WTC11 (cell line): Measurements from ENCODE around the gene GLRA3. TPM values are rescaled to one million over a fixed set of nuclear protein-coding genes. Genes with fewer than 3 reads are reported as not detected.
A peak's percentile ranks its signal among the peaks of the same experiment; 100 is the strongest.

ENCODE experiments used
- ATAC-seq: fragments of 200-7000 bp; cut with Tn5 transposase; 2 replicates; pipeline ENCODE4 v1.10.0; 2021; ENCODE audit warnings: mild to moderate bottlenecking, moderate library complexity
- CTCF ChIA-PET: fragments of 300-600 bp; sonication (Branson Sonifier 250); formaldehyde crosslinking; loops from one replicate; lab custom pipeline; 2021; ENCODE audit warnings: antibody characterized with exemption; lab: Charles Lee
- POLR2A ChIA-PET: fragments of 350-600 bp; sonication (Branson Sonifier 250); formaldehyde crosslinking; loops from one replicate; lab custom pipeline; 2021; ENCODE audit warnings: antibody characterized with exemption; lab: Charles Lee
- DNase-seq: peaks from one replicate; pipeline ENCODE4 v3.0.0; 2021; ENCODE audit warnings: low spot score
- H3K27ac Mint-ChIP-seq: 2 replicates; pipeline ENCODE4 v1.8.0; 2021; ENCODE audit warnings: mixed read lengths
- H3K27me3 Mint-ChIP-seq: 2 replicates; pipeline ENCODE4 v1.8.0; 2021; ENCODE audit warnings: low read depth, mild to moderate bottlenecking, moderate library complexity, mixed read lengths
- H3K36me3 Mint-ChIP-seq: 2 replicates; pipeline ENCODE4 v1.8.0; 2021; ENCODE audit warnings: mixed read lengths
- H3K4me1 Mint-ChIP-seq: 2 replicates; pipeline ENCODE4 v1.8.0; 2022; ENCODE audit warnings: mixed read lengths
- H3K4me3 Mint-ChIP-seq: 2 replicates; pipeline ENCODE4 v1.8.0; 2021; ENCODE audit warnings: mild to moderate bottlenecking, moderate library complexity, mixed read lengths
- H3K9me3 Mint-ChIP-seq: 2 replicates; pipeline ENCODE4 v1.8.0; 2021; ENCODE audit warnings: mixed read lengths
- AR ChIP-seq: fragments of 250-450 bp; sonication (Bioruptor Pico); IDR thresholded peaks from 2 replicates; pipeline ENCODE4 v1.9.0; 2021; ENCODE audit warnings: mild to moderate bottlenecking
- ARID4B ChIP-seq: sonication (generic); formaldehyde crosslinking; IDR thresholded peaks from 2 replicates; pipeline ENCODE4 v1.8.0; 2023; ENCODE audit warnings: missing genetic modification reagents, mild to moderate bottlenecking, borderline replicate concordance
- FOXJ3 ChIP-seq: sonication (generic); formaldehyde crosslinking; IDR thresholded peaks from 2 replicates; pipeline ENCODE4 v1.9.0; 2021; ENCODE audit warnings: missing genetic modification reagents, mild to moderate bottlenecking, borderline replicate concordance
- HMGA2 ChIP-seq: fragments of 250-450 bp; sonication (Bioruptor Pico); IDR thresholded peaks from 2 replicates; pipeline ENCODE4 v1.4.0; 2021; ENCODE audit warnings: mild to moderate bottlenecking, moderate library complexity
- MXD4 ChIP-seq: fragments of 250-450 bp; sonication (Bioruptor Pico); IDR thresholded peaks from 2 replicates; pipeline ENCODE4 v1.8.0; 2021; ENCODE audit warnings: mild to moderate bottlenecking, moderate library complexity, borderline replicate concordance
- NR1H2 ChIP-seq: sonication (generic); formaldehyde crosslinking; IDR thresholded peaks from 2 replicates; pipeline ENCODE4 v1.9.0; 2021; ENCODE audit warnings: mild to moderate bottlenecking, moderate library complexity, missing genetic modification reagents
- RORB ChIP-seq: fragments of 250-450 bp; sonication (Bioruptor Pico); IDR thresholded peaks from 2 replicates; pipeline ENCODE4 v1.9.0; 2021; ENCODE audit warnings: mild to moderate bottlenecking
- SOX15 ChIP-seq: fragments of 250-450 bp; sonication (Bioruptor Pico); IDR thresholded peaks from 2 replicates; pipeline ENCODE4 v1.9.0; 2021; ENCODE audit warnings: mild to moderate bottlenecking
- TEAD4 ChIP-seq: sonication (generic); formaldehyde crosslinking; IDR thresholded peaks from 2 replicates; pipeline ENCODE4 v1.8.0; 2022; ENCODE audit warnings: mild to moderate bottlenecking, missing genetic modification reagents
- USF2 ChIP-seq: sonication (generic); formaldehyde crosslinking; IDR thresholded peaks from 2 replicates; pipeline ENCODE4 v1.8.1; 2023; ENCODE audit warnings: mild to moderate bottlenecking, missing genetic modification reagents, moderate library complexity
- ZNF219 ChIP-seq: sonication (generic); formaldehyde crosslinking; IDR thresholded peaks from 2 replicates; pipeline ENCODE4 v1.8.0; 2023; ENCODE audit warnings: missing genetic modification reagents, mild to moderate bottlenecking, borderline replicate concordance
- ZNF232 ChIP-seq: sonication (generic); formaldehyde crosslinking; IDR thresholded peaks from 2 replicates; pipeline ENCODE4 v1.8.0; 2022; ENCODE audit warnings: mild to moderate bottlenecking, missing genetic modification reagents
- ZNF263 ChIP-seq: sonication (generic); formaldehyde crosslinking; IDR thresholded peaks from 2 replicates; pipeline ENCODE4 v1.8.1; 2022; ENCODE audit warnings: low read depth, mild to moderate bottlenecking, moderate library complexity, missing genetic modification reagents
- ZNF396 ChIP-seq: fragments of 250-450 bp; sonication (Bioruptor Pico); IDR thresholded peaks from 2 replicates; pipeline ENCODE4 v1.8.0; 2021; ENCODE audit warnings: mild to moderate bottlenecking, moderate library complexity, borderline replicate concordance
- ZNF423 ChIP-seq: fragments of 250-450 bp; sonication (Bioruptor Pico); IDR thresholded peaks from 2 replicates; pipeline ENCODE4 v2.1.2; 2022; ENCODE audit warnings: mild to moderate bottlenecking, moderate library complexity
- total RNA-seq: library from RNA; stranded (reverse); gene quantifications from 3 replicates; pipeline ENCODE4 v1.2.3, GENCODE V29; 2021
- TF ChIP-seq, protein P1 (sequence below): fragments of 250-450 bp; sonication (Bioruptor Pico); IDR thresholded peaks from 2 replicates; pipeline ENCODE4 v1.9.0; 2021; ENCODE audit warnings: mild to moderate bottlenecking
- TF ChIP-seq, protein P2 (sequence below): sonication (generic); formaldehyde crosslinking; conservative IDR thresholded peaks from 2 replicates; pipeline ENCODE4 v1.8.1; 2022; ENCODE audit warnings: mild to moderate bottlenecking, missing genetic modification reagents
- TF ChIP-seq, protein P3 (sequence below): fragments of 250-450 bp; sonication (Bioruptor Pico); IDR thresholded peaks from 2 replicates; pipeline ENCODE4 v1.9.0; 2021; ENCODE audit warnings: mild to moderate bottlenecking, borderline replicate concordance
- TF ChIP-seq, protein P4 (sequence below): sonication (generic); formaldehyde crosslinking; IDR thresholded peaks from 2 replicates; pipeline ENCODE4 v1.8.0; 2022; ENCODE audit warnings: mild to moderate bottlenecking, missing genetic modification reagents

Gene GLRA3
- total RNA-seq, 1 experiment from 2014 or later: 0.15 TPM

DNA sequence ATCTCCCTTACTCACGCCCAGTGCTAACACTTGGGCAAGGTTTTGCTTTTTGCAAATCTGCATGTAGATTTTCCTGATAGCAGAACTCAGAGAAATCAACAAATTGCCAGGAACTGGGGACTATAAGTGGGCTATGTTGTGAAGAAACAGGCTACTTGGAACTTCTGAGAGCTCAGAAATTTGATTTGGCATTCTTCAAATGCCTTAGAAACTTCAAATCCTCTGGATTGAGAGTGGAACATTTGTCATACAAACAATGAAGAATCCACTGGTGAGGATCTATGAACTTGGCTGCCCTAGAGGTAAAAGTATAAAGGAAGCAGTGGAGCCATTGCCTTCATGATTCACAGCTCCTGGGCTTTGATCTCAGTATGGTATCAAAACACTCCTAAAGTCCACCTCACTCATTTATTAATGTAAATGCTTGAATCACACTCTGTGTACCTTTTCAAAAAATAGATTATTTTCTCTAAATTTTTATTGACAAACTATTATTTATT lies 126.0 kb downstream of the GLRA3 start (continued):
- no peak for TF ChIP-seq ARID4B (CRISPR knock-in tag)
- no peak for TF ChIP-seq ZNF423 (CRISPR knock-in tag)
- no peak for TF ChIP-seq SOX15 (CRISPR knock-in tag)
- no peak for TF ChIP-seq TEAD4 (CRISPR knock-in tag)
- TF ChIP-seq RORB (CRISPR knock-in tag): no peak
- TF ChIP-seq MXD4: no peak

GRCh38 chr4:174699654-174700053 lies 129.4 kb downstream of the GLRA3 start:
- no peak overlapping the region for H3K4me3 Mint-ChIP-seq
- H3K4me1 Mint-ChIP-seq: no peaks in the 10 kb centered on the region
- no peaks in the 10 kb centered on the region; the same call in 1 of the 2 replicates for H3K27me3 Mint-ChIP-seq
- H3K27ac Mint-ChIP-seq: no peak overlapping the region
- TF ChIP-seq AR (CRISPR knock-in tag) (no peak), ZNF263 (CRISPR knock-in tag) (no peak), HMGA2 (peak; percentile 99)
- POLR2A ChIA-PET: no interaction called here
- no peaks in the 10 kb centered on the region for H3K36me3 Mint-ChIP-seq
- DNase-seq (no peak), ATAC-seq (no peak)
- 0 out of 2 replicates have a peak, but pooled peaks cover 5% of the 10 kb centered on the region for H3K9me3 Mint-ChIP-seq
- CTCF ChIA-PET: no interaction called here

DNA sequence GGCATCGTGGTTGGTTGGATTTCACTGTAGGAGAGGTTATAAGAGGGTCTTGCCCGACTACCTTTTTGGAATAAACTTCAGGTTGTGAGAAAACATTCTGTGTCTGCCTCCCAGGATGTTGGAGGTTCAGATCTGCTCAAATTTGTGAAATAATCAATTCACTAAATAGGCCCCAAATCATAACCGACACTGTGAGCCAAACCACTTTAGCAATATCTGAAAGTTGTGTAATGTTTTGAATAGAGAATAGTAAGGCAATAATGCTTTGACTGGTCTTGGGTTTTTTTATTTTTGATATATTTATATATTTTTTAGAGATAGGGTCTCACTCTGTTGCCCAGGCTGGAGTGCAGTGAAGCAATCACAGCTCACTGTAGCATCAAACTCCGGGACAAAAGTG lies 131.2 kb downstream of the GLRA3 start:
- ATAC-seq (no peak), DNase-seq (no peak)
- H3K27ac Mint-ChIP-seq: no peak overlapping the region
- no peak overlapping the region for H3K4me3 Mint-ChIP-seq
- no peaks in the 10 kb centered on the region; the same call in 1 of the 2 replicates for H3K27me3 Mint-ChIP-seq
- CTCF ChIA-PET: interaction anchor here (0.5 kb wide), 1 partner anchor 1288 kb away, joined by 3 read pairs; no protein-coding TSS in a partner anchor
- peaks cover 3% of the 10 kb centered on the region; the same call in 1 of the 2 replicates for H3K36me3 Mint-ChIP-seq
- H3K9me3 Mint-ChIP-seq: 0 out of 2 replicates have a peak, but pooled peaks cover 10% of the 10 kb centered on the region
- POLR2A ChIA-PET: no interaction called here
- H3K4me1 Mint-ChIP-seq: no peaks in the 10 kb centered on the region
- TF ChIP-seq USF2: no peak
- TF ChIP-seq, protein P1, sequence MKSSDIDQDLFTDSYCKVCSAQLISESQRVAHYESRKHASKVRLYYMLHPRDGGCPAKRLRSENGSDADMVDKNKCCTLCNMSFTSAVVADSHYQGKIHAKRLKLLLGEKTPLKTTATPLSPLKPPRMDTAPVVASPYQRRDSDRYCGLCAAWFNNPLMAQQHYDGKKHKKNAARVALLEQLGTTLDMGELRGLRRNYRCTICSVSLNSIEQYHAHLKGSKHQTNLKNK (CRISPR knock-in tag): no peak
- TF ChIP-seq ZNF219 (CRISPR knock-in tag): no peak
- no peak for TF ChIP-seq FOXJ3 (CRISPR knock-in tag)
- TF ChIP-seq, protein P2, sequence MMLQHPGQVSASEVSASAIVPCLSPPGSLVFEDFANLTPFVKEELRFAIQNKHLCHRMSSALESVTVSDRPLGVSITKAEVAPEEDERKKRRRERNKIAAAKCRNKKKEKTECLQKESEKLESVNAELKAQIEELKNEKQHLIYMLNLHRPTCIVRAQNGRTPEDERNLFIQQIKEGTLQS (CRISPR knock-in tag): no peak
- no peak for TF ChIP-seq ZNF396 (CRISPR knock-in tag)
- no peak for TF ChIP-seq NR1H2
- TF ChIP-seq, protein P3, sequence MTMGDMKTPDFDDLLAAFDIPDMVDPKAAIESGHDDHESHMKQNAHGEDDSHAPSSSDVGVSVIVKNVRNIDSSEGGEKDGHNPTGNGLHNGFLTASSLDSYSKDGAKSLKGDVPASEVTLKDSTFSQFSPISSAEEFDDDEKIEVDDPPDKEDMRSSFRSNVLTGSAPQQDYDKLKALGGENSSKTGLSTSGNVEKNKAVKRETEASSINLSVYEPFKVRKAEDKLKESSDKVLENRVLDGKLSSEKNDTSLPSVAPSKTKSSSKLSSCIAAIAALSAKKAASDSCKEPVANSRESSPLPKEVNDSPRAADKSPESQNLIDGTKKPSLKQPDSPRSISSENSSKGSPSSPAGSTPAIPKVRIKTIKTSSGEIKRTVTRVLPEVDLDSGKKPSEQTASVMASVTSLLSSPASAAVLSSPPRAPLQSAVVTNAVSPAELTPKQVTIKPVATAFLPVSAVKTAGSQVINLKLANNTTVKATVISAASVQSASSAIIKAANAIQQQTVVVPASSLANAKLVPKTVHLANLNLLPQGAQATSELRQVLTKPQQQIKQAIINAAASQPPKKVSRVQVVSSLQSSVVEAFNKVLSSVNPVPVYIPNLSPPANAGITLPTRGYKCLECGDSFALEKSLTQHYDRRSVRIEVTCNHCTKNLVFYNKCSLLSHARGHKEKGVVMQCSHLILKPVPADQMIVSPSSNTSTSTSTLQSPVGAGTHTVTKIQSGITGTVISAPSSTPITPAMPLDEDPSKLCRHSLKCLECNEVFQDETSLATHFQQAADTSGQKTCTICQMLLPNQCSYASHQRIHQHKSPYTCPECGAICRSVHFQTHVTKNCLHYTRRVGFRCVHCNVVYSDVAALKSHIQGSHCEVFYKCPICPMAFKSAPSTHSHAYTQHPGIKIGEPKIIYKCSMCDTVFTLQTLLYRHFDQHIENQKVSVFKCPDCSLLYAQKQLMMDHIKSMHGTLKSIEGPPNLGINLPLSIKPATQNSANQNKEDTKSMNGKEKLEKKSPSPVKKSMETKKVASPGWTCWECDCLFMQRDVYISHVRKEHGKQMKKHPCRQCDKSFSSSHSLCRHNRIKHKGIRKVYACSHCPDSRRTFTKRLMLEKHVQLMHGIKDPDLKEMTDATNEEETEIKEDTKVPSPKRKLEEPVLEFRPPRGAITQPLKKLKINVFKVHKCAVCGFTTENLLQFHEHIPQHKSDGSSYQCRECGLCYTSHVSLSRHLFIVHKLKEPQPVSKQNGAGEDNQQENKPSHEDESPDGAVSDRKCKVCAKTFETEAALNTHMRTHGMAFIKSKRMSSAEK (CRISPR knock-in tag): no peak
- TF ChIP-seq ZNF232 (CRISPR knock-in tag): no peak
- no peak for TF ChIP-seq SOX15 (CRISPR knock-in tag)
- TF ChIP-seq, protein P4, sequence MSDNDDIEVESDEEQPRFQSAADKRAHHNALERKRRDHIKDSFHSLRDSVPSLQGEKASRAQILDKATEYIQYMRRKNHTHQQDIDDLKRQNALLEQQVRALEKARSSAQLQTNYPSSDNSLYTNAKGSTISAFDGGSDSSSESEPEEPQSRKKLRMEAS (CRISPR knock-in tag): no peak
